Endothelial cell of umbilical vein (primary cell): ENCODE results near the gene EPAS1. TPM values are rescaled to one million over a fixed set of nuclear protein-coding genes. Genes with fewer than 3 reads are reported as not detected.
A peak's percentile ranks its signal among the peaks of the same experiment; 100 is the strongest.

Source experiments
- BruUV-seq: library from RNA; stranded (reverse); fragments of 400-500 nt; replicated peaks from 2 replicates; lab custom pipeline; 2021; lab: Mats Ljungman, UMichigan
- CTCF ChIA-PET: fragments of 300-600, 350-600 bp; sonication (Branson Sonifier 250); formaldehyde crosslinking; loops from one replicate; lab custom pipeline; 2021; ENCODE audit warnings: antibody characterized with exemption, inconsistent platforms; lab: Charles Lee
- POLR2A ChIA-PET: fragments of 300-600, 350-600 bp; sonication (Branson Sonifier 250); formaldehyde crosslinking; loops from one replicate; lab custom pipeline; 2021; ENCODE audit warnings: antibody characterized with exemption, inconsistent platforms; lab: Charles Lee
- DNase-seq: peaks from one replicate; pipeline ENCODE4 v3.0.0-alpha.2; 2011; ENCODE audit warnings: low read depth, low spot score
- FAIRE-seq: peaks from 2 replicates; lab custom pipeline; 2011; peaks lifted over from hg19 to GRCh38; lab: Jason Lieb, UNC
- H2AFZ ChIP-seq: 2 replicates; pipeline ENCODE4 v1.6.0; 2012; ENCODE audit warnings: low read depth, low read length, control low read depth, inconsistent platforms
- H3K27ac ChIP-seq: 2 replicates; pipeline ENCODE4 v1.5.1; 2011; ENCODE audit warnings: low read depth, mild to moderate bottlenecking, control low read depth, low read length, moderate library complexity; ENCODE audit not compliant: insufficient read depth
- H3K27me3 ChIP-seq, 2 experiments: 2 replicates each; pipeline versions ENCODE4 v1.6.0 to v1.6.1; 2011; ENCODE audit warnings: low read length in 2 of 2, mixed read lengths in 1 of 2; ENCODE audit not compliant: control insufficient read depth in 2 of 2, insufficient read depth in 2 of 2
- H3K36me3 ChIP-seq, 2 experiments: 2 replicates in 1 of 2; 3 replicates in 1 of 2; pipeline ENCODE4 v1.5.1; 2011; ENCODE audit warnings: low read length in 2 of 2, mild to moderate bottlenecking in 1 of 2, moderate library complexity in 1 of 2; ENCODE audit not compliant: control insufficient read depth in 2 of 2, insufficient read depth in 2 of 2; ENCODE audit errors: extremely low read depth in 1 of 2
- H3K4me1 ChIP-seq: 3 replicates; pipeline ENCODE4 v1.5.1; 2011; ENCODE audit warnings: mild to moderate bottlenecking, low read length; ENCODE audit not compliant: control insufficient read depth, insufficient read depth; ENCODE audit errors: extremely low read depth
- H3K4me2 ChIP-seq: 2 replicates; pipeline ENCODE4 v1.6.1; 2011; ENCODE audit warnings: low read length, control low read depth, mixed read lengths; ENCODE audit not compliant: insufficient read depth
- H3K4me3 ChIP-seq, 3 experiments: fragments of 200-600 bp in 1 of 3; sonication (generic), shearing (Covaris generic) in 1 of 3; replicated peaks in 1 of 3; 2 replicates each; pipeline ENCODE4 v1.5.1; 2011 to 2016; ENCODE audit warnings: control low read depth in 3 of 3, low read length in 3 of 3, mild to moderate bottlenecking in 2 of 3, inconsistent platforms in 1 of 3, low read depth in 1 of 3, moderate library complexity in 1 of 3; ENCODE audit not compliant: insufficient read depth in 1 of 3
- H3K79me2 ChIP-seq: 2 replicates; pipeline ENCODE4 v1.6.0; 2012; ENCODE audit warnings: low read length, inconsistent platforms; ENCODE audit not compliant: control insufficient read depth, insufficient read depth
- H3K9ac ChIP-seq: replicated peaks from 2 replicates; pipeline ENCODE3; 2011; ENCODE audit warnings: low read length, control low read depth; ENCODE audit not compliant: insufficient read depth; ENCODE audit errors: extremely low read depth
- H3K9me1 ChIP-seq: replicated peaks from 3 replicates; pipeline ENCODE4 v1.6.0; 2011; ENCODE audit warnings: mild to moderate bottlenecking, low read length; ENCODE audit not compliant: control insufficient read depth, insufficient read depth; ENCODE audit errors: extremely low read depth
- H3K9me3 ChIP-seq: replicated peaks from 2 replicates; pipeline ENCODE4 v1.5.1; 2012; ENCODE audit warnings: low read length, inconsistent platforms; ENCODE audit not compliant: control insufficient read depth, insufficient read depth
- H4K20me1 ChIP-seq: replicated peaks from 2 replicates; pipeline ENCODE3; 2011; ENCODE audit warnings: mild to moderate bottlenecking, low read length; ENCODE audit not compliant: control insufficient read depth, insufficient read depth; ENCODE audit errors: extremely low read depth
- CTCF ChIP-seq, 2 donors: IDR thresholded peaks; 1 replicate in 1 of 2; 2 replicates in 1 of 2; pipeline ENCODE4 v1.5.1; 2011; ENCODE audit warnings: low read length in 2 of 2, mild to moderate bottlenecking in 2 of 2, moderate library complexity in 2 of 2, control low read depth in 1 of 2, inconsistent platforms in 1 of 2, low read depth in 1 of 2; ENCODE audit not compliant: insufficient read depth in 1 of 2; ENCODE audit errors: extremely low read depth in 1 of 2
- POLR2AphosphoS5 ChIP-seq: IDR thresholded peaks from 2 replicates; pipeline ENCODE4 v1.6.1; 2012; ENCODE audit warnings: low read depth, mild to moderate bottlenecking, control low read depth, low read length, moderate library complexity; ENCODE audit not compliant: insufficient read depth
- dilution Hi-C: fragments of 300-500 bp; cut with MboI; formaldehyde crosslinking; loops from one replicate; pipeline ENCODE4 v1.15.0; 2019; ENCODE audit warnings: low sequenced_read_pairs; ENCODE audit not compliant: extremely low pct_ligation_motif_present
- intact Hi-C: fragments of 100-400 bp; cut with micrococcal nuclease; formaldehyde crosslinking; loops from one replicate; pipeline ENCODE4 v1.10.0; 2022
- polyA plus RNA-seq, 4 experiments: library from polyadenylated mRNA; depleted of rRNA in 3 of 4; stranded (reverse) in 3 of 4; unstranded in 1 of 4; fragments of >200 nt; gene quantifications; 2 replicates each; pipeline versions ENCODE4 v1.2.1 to v1.2.3, GENCODE V29; 2011 to 2012; ENCODE audit warnings: missing spikeins in 1 of 4
- total RNA-seq: library from RNA; stranded (reverse); gene quantifications from 2 replicates; pipeline ENCODE4 v1.2.3, GENCODE V29; 2021

Gene EPAS1
- total and polyA plus RNA-seq, 2 donors (not counting 3 experiments of a cell fraction or from before 2014, with no cell fraction given), result 229 to 374 TPM

GRCh38 chr2:46294176-46294836 lies 2.9 kb upstream of the EPAS1 start:
- H3K9ac ChIP-seq, result no peak overlapping the region
- H2AFZ ChIP-seq, result no peak overlapping the region
- CTCF ChIA-PET, result interaction anchor here (0.8 to 2.4 kb wide), 31 partner anchors 9 to 286 kb away, joined by 3 to 39 read pairs (median 4); no protein-coding TSS in a partner anchor
- H3K36me3 ChIP-seq, result no peaks in the 10 kb centered on the region
- no peaks in the 10 kb centered on the region for H3K9me3 ChIP-seq
- H3K4me1 ChIP-seq, result peaks cover 5% of the 10 kb centered on the region
- no peak overlapping the region for H3K27ac ChIP-seq
- DNase-seq (peak; percentile 44), FAIRE-seq (peak; percentile 60)
- no peaks in the 10 kb centered on the region for H3K27me3 ChIP-seq
- TF ChIP-seq CTCF (IDR thresholded peaks at IDR 0.05; ENCODE audit: extremely low read depth in 1 of 2, insufficient read depth in 1 of 2, low read depth in 1 of 2, low read length in 2 of 2) (peak; percentile 10 to 50), POLR2AphosphoS5 (no peak)
- POLR2A ChIA-PET, result interaction anchor here (0.7 kb wide), 1 partner anchor 58 kb away, joined by 3 read pairs; no protein-coding TSS in a partner anchor
- BruUV-seq, result no TSS peak
- dilution Hi-C loops, result no loop called here
- no peak overlapping the region for H3K4me2 ChIP-seq
- H3K9me1 ChIP-seq, result no peaks in the 10 kb centered on the region
- intact Hi-C loops, result loop anchor here (1.0 kb wide), 1 partner anchor 231 kb away; no protein-coding TSS in a partner anchor
- no peak overlapping the region for H3K4me3 ChIP-seq
- no peaks in the 10 kb centered on the region for H4K20me1 ChIP-seq
- peaks cover 20% of the 10 kb centered on the region for H3K79me2 ChIP-seq
